ENCODE results near the gene STN1. TPM values are rescaled to one million over a fixed set of nuclear protein-coding genes. Genes with fewer than 3 reads are reported as not detected.

STN1 gene
- total and polyA plus RNA-seq, 2 of the 8 experiments (the other 6 are each of a cell fraction or from before 2014, with no cell fraction given): 10.1 to 12.4 TPM

- no peak overlapping the region for H3K14ac ChIP-seq (ENCODE audit: insufficient read length)
- H3K4me3 ChIP-seq (ENCODE audit: extremely low read depth in 1 of 4, insufficient read depth in 2 of 4, low read depth in 3 of 4, low read length in 4 of 4): no peak overlapping the region
- H4K91ac ChIP-seq (replicated peaks; ENCODE audit: insufficient read length, low read length): peak overlapping the region; percentile 11
- H2BK15ac ChIP-seq (ENCODE audit: low read length): peak overlapping the region; percentile 12; the same call in 1 of the 2 replicates
- no peak for FAIRE-seq
- DNase-seq (ENCODE audit: low read depth in 1 of 2, low spot score in 2 of 2): no peak
- H3K4ac ChIP-seq (replicated peaks; ENCODE audit: insufficient read length, low read depth, low read length): peak overlapping the region; percentile 32
- no peak overlapping the region for H2BK120ac ChIP-seq (replicated peaks; ENCODE audit: low read depth, low read length)
- H3K27me3 ChIP-seq (replicated peaks in 1 of 4; ENCODE audit: control insufficient read depth in 3 of 4, extremely low read depth in 1 of 4, insufficient read depth in 3 of 4, low read length in 3 of 4): no peaks in the 10 kb centered on the region
- peak overlapping the region; percentile 71 for H2AK5ac ChIP-seq (ENCODE audit: low read depth, low read length)
- H4K8ac ChIP-seq (ENCODE audit: extremely low read depth, insufficient read depth, low read length): no peak overlapping the region
- H3K23ac ChIP-seq (ENCODE audit: insufficient read length): no peak overlapping the region
- peaks cover 15 to 25% (median 20%) of the 10 kb centered on the region in 4 experiments for H3K4me1 ChIP-seq (replicated peaks in 1 of 4; ENCODE audit: control insufficient read depth in 3 of 4, insufficient read depth in 4 of 4, low read length in 3 of 4)
- H3K9me3 ChIP-seq (ENCODE audit: insufficient read depth in 2 of 2, low read depth in 1 of 2, low read length in 1 of 2): no peaks in the 10 kb centered on the region
- H3K36me3 ChIP-seq (ENCODE audit: control insufficient read depth in 2 of 4, insufficient read depth in 4 of 4, low read length in 3 of 4): no peaks in the 10 kb centered on the region
- H3K4me2 ChIP-seq (ENCODE audit: insufficient read depth in 1 of 2, low read depth in 2 of 2, low read length in 2 of 2): peak overlapping the region in 1 of 2 experiments; percentile 47; a peak in 1 of 4 replicates
- peak overlapping the region; percentile 80 for H2BK20ac ChIP-seq (ENCODE audit: low read length)
- no peak overlapping the region for H3K56ac ChIP-seq (replicated peaks; ENCODE audit: insufficient read length, low read depth, low read length)
- H2AFZ ChIP-seq (ENCODE audit: low read length): no peak overlapping the region
- H2BK12ac ChIP-seq (ENCODE audit: low read depth, low read length): peak overlapping the region; percentile 94; the same call in 1 of the 2 replicates
- H3K27ac ChIP-seq (ENCODE audit: low read depth, low read length): no peak overlapping the region
- POLR2A ChIA-PET (ENCODE audit: partially characterized antibody): no interaction called here
- H3K79me1 ChIP-seq (ENCODE audit: low read depth, low read length): no peaks in the 10 kb centered on the region
- H3K18ac ChIP-seq (ENCODE audit: extremely low read depth, low read length): peak overlapping the region; percentile 24; the same call in 1 of the 2 replicates
- H4K20me1 ChIP-seq (replicated peaks in 1 of 2; ENCODE audit: control insufficient read depth in 1 of 2, insufficient read depth in 2 of 2, low read length in 2 of 2): no peaks in the 10 kb centered on the region
- CTCF ChIA-PET (ENCODE audit: partially characterized antibody): interaction anchor here (1.4 kb wide), 3 partner anchors 48 to 89 kb away, joined by 3 to 4 read pairs (median 4); no protein-coding TSS in a partner anchor
- H3K79me2 ChIP-seq (ENCODE audit: control insufficient read depth in 1 of 2, insufficient read depth in 2 of 2, low read length in 2 of 2): no peaks in the 10 kb centered on the region
- no peak overlapping the region for H4K5ac ChIP-seq (ENCODE audit: insufficient read length, low read depth, low read length)
- peak overlapping the region; percentile 26; the same call in 1 of the 2 replicates for H2BK5ac ChIP-seq (ENCODE audit: low read depth, low read length)
- 89% methylated on average over 7 of the region's 7 CpGs; no CpG with 5 or more reads in 1 of the 2 experiments for WGBS, 2 experiments (ENCODE audit: extremely low coverage in 1 of 2, insufficient coverage in 1 of 2, insufficient read length in 1 of 2, insufficient replicate concordance in 2 of 2, low coverage in 1 of 2, low lambda C conversion rate in 2 of 2, missing lambda C conversion rate in 1 of 2)
- H3K9ac ChIP-seq (replicated peaks in 1 of 4; ENCODE audit: extremely low read depth in 1 of 4, low read depth in 3 of 4, low read length in 3 of 4): no peak overlapping the region
- peaks cover under 1% of the 10 kb centered on the region; the same call in 1 of the 2 replicates for H3K23me2 ChIP-seq (ENCODE audit: low read depth, low read length)
- TF ChIP-seq SP4 (IDR thresholded peaks at IDR 0.05; ENCODE audit: low read length): no peak
- no peak for TF ChIP-seq FOSL1 (IDR thresholded peaks at IDR 0.05; ENCODE audit: insufficient read depth, low read depth, low read length)
- no peak for TF ChIP-seq RNF2 (IDR thresholded peaks at IDR 0.05; ENCODE audit: borderline replicate concordance, low read depth, low read length, missing control alignments, poor library complexity, severe bottlenecking)
- no peak for TF ChIP-seq HDAC2 (IDR thresholded peaks at IDR 0.05; ENCODE audit: borderline replicate concordance in 1 of 2, low read depth in 2 of 2, low read length in 2 of 2)
- no peak for TF ChIP-seq SIN3A (conservative IDR thresholded peaks at IDR 0.05 in 1 of 2, IDR thresholded peaks at IDR 0.05 in 1 of 2; ENCODE audit: low read depth in 1 of 2, low read length in 2 of 2)
- TF ChIP-seq NANOG (IDR thresholded peaks at IDR 0.05; ENCODE audit: insufficient read depth, low read depth, low read length, poor library complexity, severe bottlenecking): no peak
- no peak for TF ChIP-seq YY1 (IDR thresholded peaks at IDR 0.05; ENCODE audit: low read depth, low read length)
- TF ChIP-seq CBX8 (IDR thresholded peaks at IDR 0.05; ENCODE audit: borderline replicate concordance, low read depth, low read length): no peak
- TF ChIP-seq ASH2L (IDR thresholded peaks at IDR 0.05; ENCODE audit: low read length): no peak
- TF ChIP-seq SP1 (IDR thresholded peaks at IDR 0.05; ENCODE audit: low read depth, low read length): no peak
- no peak for TF ChIP-seq RXRA (IDR thresholded peaks at IDR 0.05; ENCODE audit: insufficient read depth, low read depth, low read length)
- no peak for TF ChIP-seq CTBP2 (IDR thresholded peaks at IDR 0.05; ENCODE audit: borderline replicate concordance, insufficient read depth, insufficient read length, low read length)
- TF ChIP-seq ZNF274 (IDR thresholded peaks at IDR 0.05; ENCODE audit: borderline replicate concordance, extremely low read depth, low read length): no peak
These were observed 76.5 kb downstream of the STN1 start for GRCh38 chr10:103841519-103841918.

All from H1 (cell line).